Activated T-cell treated with anti-CD3 and anti-CD28 coated beads for 4 hours (primary cell): ENCODE results near the gene NXPH2.
"Not testable (repeated sequence)": the region's sequence is repeated elsewhere in the genome, so short reads cannot be mapped to it uniquely, and the experiment has no call there.

Experiments used
- DNase-seq: peaks from one replicate; pipeline ENCODE4 v3.0.0-alpha.2; 2020

Gene NXPH2

GRCh38 chr2:138707392-138708074, 72.7 kb downstream of the NXPH2 start:
- DNase-seq = no peak

GRCh38 chr2:138703242-138703641, 76.9 kb downstream of the NXPH2 start:
- DNase-seq = no peak

- DNase-seq = no peak
Observed at GRCh38 chr2:138700716-138701115, 79.5 kb downstream of the NXPH2 start.

GRCh38 chr2:138699421-138699820, 80.8 kb downstream of the NXPH2 start:
- DNase-seq = no peak

- DNase-seq = no peak
Observed at GRCh38 chr2:138698428-138698827, 81.8 kb downstream of the NXPH2 start.

- DNase-seq = no peak
Observed at GRCh38 chr2:138691667-138692066, 88.5 kb downstream of the NXPH2 start.

GRCh38 chr2:138689705-138690104, 90.5 kb downstream of the NXPH2 start:
- DNase-seq = no peak

GRCh38 chr2:138682163-138682562, 98.0 kb downstream of the NXPH2 start:
- DNase-seq = no peak

GRCh38 chr2:138677221-138677620, 103.0 kb downstream of the NXPH2 start:
- no peak for DNase-seq

GRCh38 chr2:138676619-138677021, 103.6 kb downstream of the NXPH2 start:
- DNase-seq = no peak

- DNase-seq = no peak
Observed at GRCh38 chr2:138671566-138671965, 108.6 kb downstream of the NXPH2 start.

- DNase-seq = no peak
Observed at GRCh38 chr2:138670734-138671133, 109.5 kb downstream of the NXPH2 start.

- DNase-seq = no peak
Observed at GRCh38 chr2:138665937-138666336, 114.3 kb downstream of the NXPH2 start.

GRCh38 chr2:138658187-138658894, 121.8 kb downstream of the NXPH2 start:
- no peak for DNase-seq

GRCh38 chr2:138654146-138654545, 126.0 kb downstream of the NXPH2 start:
- no peak for DNase-seq

GRCh38 chr2:138652378-138652777, 127.8 kb downstream of the NXPH2 start:
- DNase-seq = no peak

- no peak for DNase-seq
Observed at GRCh38 chr2:138649571-138649970, 130.6 kb downstream of the NXPH2 start.

GRCh38 chr2:138648606-138649005, 131.6 kb downstream of the NXPH2 start:
- no peak for DNase-seq

- not testable (repeated sequence) for DNase-seq
Observed at GRCh38 chr2:138644776-138645175, 135.4 kb downstream of the NXPH2 start.

GRCh38 chr2:138640921-138641676, 139.1 kb downstream of the NXPH2 start:
- DNase-seq = no peak

- no peak for DNase-seq
Observed at GRCh38 chr2:138637686-138638085, 142.5 kb downstream of the NXPH2 start.

GRCh38 chr2:138637061-138637460, 143.1 kb downstream of the NXPH2 start:
- no peak for DNase-seq

GRCh38 chr2:138633049-138633448, 147.1 kb downstream of the NXPH2 start:
- DNase-seq = no peak

- DNase-seq = no peak
Observed at GRCh38 chr2:138632066-138632620, 148.0 kb downstream of the NXPH2 start.
